ENCODE data around the gene AP2M1. TPM values are rescaled to one million over a fixed set of nuclear protein-coding genes. Genes with fewer than 3 reads are reported as not detected.
"Not testable (repeated sequence)": the region's sequence is repeated elsewhere in the genome, so short reads cannot be mapped to it uniquely, and the experiment has no call there.

The AP2M1 gene
- polyA plus RNA-seq, 1 donor, result 175 TPM

- DNase-seq, result no peak
Measured at GRCh38 chr3:184157206-184157605, 17.4 kb upstream of the AP2M1 start.

- DNase-seq, result no peak
Measured at GRCh38 chr3:184158404-184158803, 16.3 kb upstream of the AP2M1 start.

- DNase-seq, result no peak
Measured at GRCh38 chr3:184160456-184160855, 14.2 kb upstream of the AP2M1 start.

GRCh38 chr3:184162571-184163070 lies 12.0 kb upstream of the AP2M1 start:
- DNase-seq, result not testable (repeated sequence)

- DNase-seq, result no peak
Measured at GRCh38 chr3:184164648-184165330, 9.9 kb upstream of the AP2M1 start.

GRCh38 chr3:184165543-184165942 lies 9.1 kb upstream of the AP2M1 start:
- DNase-seq, result no peak

GRCh38 chr3:184166671-184167070 lies 8.0 kb upstream of the AP2M1 start:
- DNase-seq, result no peak

GRCh38 chr3:184167786-184168185 lies 6.9 kb upstream of the AP2M1 start:
- no peak for DNase-seq

- no peak for DNase-seq
Measured at GRCh38 chr3:184168363-184169120, 6.1 kb upstream of the AP2M1 start.

- no peak for DNase-seq
Measured at GRCh38 chr3:184169896-184170875, 4.5 kb upstream of the AP2M1 start.

GRCh38 chr3:184171562-184171961 lies 3.1 kb upstream of the AP2M1 start:
- no peak for DNase-seq

- no peak for DNase-seq
Measured at GRCh38 chr3:184172681-184173373, 1.8 kb upstream of the AP2M1 start.

GRCh38 chr3:184173374-184173722 lies 1.3 kb upstream of the AP2M1 start:
- no peak for DNase-seq

- DNase-seq, result no peak
Measured at GRCh38 chr3:184174284-184174645, 390 bp upstream of the AP2M1 start.

- no peak for DNase-seq
Measured at GRCh38 chr3:184175506-184175905, 851 bp downstream of the AP2M1 start.

- DNase-seq, result no peak
Measured at GRCh38 chr3:184175981-184176376, 1.3 kb downstream of the AP2M1 start.

GRCh38 chr3:184176377-184177330 lies 2.0 kb downstream of the AP2M1 start:
- DNase-seq, result peak; percentile 52

GRCh38 chr3:184177331-184177731 lies 2.7 kb downstream of the AP2M1 start:
- DNase-seq, result no peak

- DNase-seq, result no peak
Measured at GRCh38 chr3:184177767-184178306, 3.2 kb downstream of the AP2M1 start.

GRCh38 chr3:184178521-184179138 lies 4.0 kb downstream of the AP2M1 start:
- DNase-seq, result no peak

All from hindlimb muscle (tissue), 1 donor.